Colonic mucosa (tissue), 4 donors: ENCODE data around the gene ULK3. TPM values are rescaled to one million over a fixed set of nuclear protein-coding genes. Genes with fewer than 3 reads are reported as not detected.
A peak's percentile ranks its signal among the peaks of the same experiment; 100 is the strongest.

Experiments used
- DNase-seq: peaks from one replicate; pipeline ENCODE4 v3.0.0-alpha.2; 2020
- H3K27ac ChIP-seq: fragments of 200-600 bp; one replicate; pipeline ENCODE4 v1.8.0; 2021
- H3K27me3 ChIP-seq: fragments of 200-600 bp; one replicate; pipeline ENCODE4 v1.8.0; 2021
- H3K36me3 ChIP-seq: fragments of 200-600 bp; one replicate; pipeline ENCODE4 v1.8.0; 2021
- H3K4me1 ChIP-seq: fragments of 200-600 bp; one replicate; pipeline ENCODE4 v1.8.0; 2021; ENCODE audit warnings: mild to moderate bottlenecking
- H3K4me3 ChIP-seq: fragments of 200-600 bp; one replicate; pipeline ENCODE4 v1.8.0; 2021
- H3K9ac ChIP-seq, 2 donors: one replicate each; pipeline ENCODE4 v1.7.0; 2013; ENCODE audit warnings: control low read depth in 2 of 2, low read depth in 2 of 2, low read length in 2 of 2
- H3K9me3 ChIP-seq: fragments of 200-600 bp; one replicate; pipeline ENCODE4 v1.8.0; 2021
- intact Hi-C: fragments of 100-400 bp; cut with DNase I; formaldehyde crosslinking; loops from one replicate; pipeline ENCODE4 v1.14.1; 2022
- total RNA-seq, 2 donors: library from RNA; stranded (reverse); fragmentation: NEBNext Ultra II Directional in 1 of 2; extraction: Animal tissue kit (Norgen Biotek cat#: 25700) in 1 of 2; gene quantifications; one replicate each; pipeline ENCODE4 v1.2.1, GENCODE V29; 2021
- TF ChIP-seq, protein P1 (sequence below): fragments of 200-600 bp; IDR thresholded peaks from one replicate; pipeline ENCODE4 v1.8.0; 2022; ENCODE audit warnings: antibody characterized with exemption, mild to moderate bottlenecking
- donor health status: healthy.
- donor health status: DM: no; HTN: no; CAD: no.
- donor health status: DM: no; HTN: no; CAD: no.

Gene ULK3
- total RNA-seq, 2 donors from 2014 or later: 45.6 to 50.7 TPM

DNA sequence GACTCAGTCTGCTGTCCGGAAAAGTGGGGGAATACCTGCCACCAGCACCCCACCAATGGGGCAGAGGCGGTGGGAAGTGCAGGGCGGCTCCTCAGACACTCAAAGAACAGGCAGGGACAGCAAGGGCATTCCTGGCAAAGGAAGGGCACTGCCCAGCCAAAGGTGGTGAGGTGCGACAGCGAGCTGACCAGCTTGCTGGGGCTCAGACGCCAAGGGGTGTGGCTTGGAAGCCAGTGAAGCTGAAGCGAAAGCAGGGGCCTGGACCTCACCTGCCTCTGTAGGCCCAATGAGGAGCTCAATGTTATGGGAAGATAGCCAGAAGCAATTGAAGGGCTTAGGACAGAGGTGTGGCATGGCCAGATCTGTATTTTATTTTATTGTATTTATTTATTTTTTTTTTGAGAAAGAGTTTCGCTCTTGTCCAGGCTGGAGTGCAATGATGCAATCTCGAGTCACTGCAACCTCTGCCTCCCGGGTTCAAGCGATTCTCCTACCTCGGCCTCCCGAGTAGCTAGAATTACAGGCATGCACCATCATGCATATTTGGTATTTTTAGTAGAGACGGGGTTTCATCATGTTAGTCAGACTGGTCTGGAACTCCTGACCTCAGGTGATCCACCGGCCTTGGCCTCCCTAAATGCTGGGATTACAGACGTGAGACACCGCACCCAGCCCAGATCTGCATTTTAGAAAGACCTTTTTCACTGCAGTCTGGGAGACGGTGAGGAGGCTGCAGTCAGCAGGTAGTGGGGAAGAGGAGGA, 34.7 kb downstream of the ULK3 start:
- Histone ChIP-seq H3K9me3 (no peaks in the 10 kb centered on the region), H3K27ac (peak overlapping the region; percentile 31), H3K27me3 (no peaks in the 10 kb centered on the region), H3K4me3 (no peak overlapping the region), H3K4me1 (no peaks in the 10 kb centered on the region), H3K36me3 (peaks cover 5% of the 10 kb centered on the region), H3K9ac (peak overlapping the region in 1 of 2 donors; percentile 4)
- DNase-seq: peak; percentile 62
- intact Hi-C loops: no loop called here
- TF ChIP-seq, protein P1, sequence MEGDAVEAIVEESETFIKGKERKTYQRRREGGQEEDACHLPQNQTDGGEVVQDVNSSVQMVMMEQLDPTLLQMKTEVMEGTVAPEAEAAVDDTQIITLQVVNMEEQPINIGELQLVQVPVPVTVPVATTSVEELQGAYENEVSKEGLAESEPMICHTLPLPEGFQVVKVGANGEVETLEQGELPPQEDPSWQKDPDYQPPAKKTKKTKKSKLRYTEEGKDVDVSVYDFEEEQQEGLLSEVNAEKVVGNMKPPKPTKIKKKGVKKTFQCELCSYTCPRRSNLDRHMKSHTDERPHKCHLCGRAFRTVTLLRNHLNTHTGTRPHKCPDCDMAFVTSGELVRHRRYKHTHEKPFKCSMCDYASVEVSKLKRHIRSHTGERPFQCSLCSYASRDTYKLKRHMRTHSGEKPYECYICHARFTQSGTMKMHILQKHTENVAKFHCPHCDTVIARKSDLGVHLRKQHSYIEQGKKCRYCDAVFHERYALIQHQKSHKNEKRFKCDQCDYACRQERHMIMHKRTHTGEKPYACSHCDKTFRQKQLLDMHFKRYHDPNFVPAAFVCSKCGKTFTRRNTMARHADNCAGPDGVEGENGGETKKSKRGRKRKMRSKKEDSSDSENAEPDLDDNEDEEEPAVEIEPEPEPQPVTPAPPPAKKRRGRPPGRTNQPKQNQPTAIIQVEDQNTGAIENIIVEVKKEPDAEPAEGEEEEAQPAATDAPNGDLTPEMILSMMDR: no peak

DNA sequence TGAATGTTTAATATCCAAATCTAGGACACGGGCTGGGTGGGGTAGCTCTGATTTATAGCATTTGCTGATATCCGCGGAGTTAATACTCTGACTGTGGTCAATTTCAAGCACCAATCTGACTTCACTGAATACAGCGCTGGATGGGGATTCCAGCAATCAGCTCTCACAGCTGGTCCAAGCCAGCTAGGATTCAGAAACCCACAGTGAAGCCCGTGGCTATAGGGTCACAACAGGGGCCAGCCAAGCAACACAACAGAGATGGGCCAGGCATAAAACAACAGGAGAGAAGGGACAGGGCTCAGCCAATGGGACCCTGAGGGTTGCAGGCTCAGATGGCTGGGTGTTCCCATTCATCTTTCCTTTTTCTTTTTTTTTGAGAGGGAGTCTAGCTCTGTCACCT, 35.7 kb downstream of the ULK3 start:
- Histone ChIP-seq H3K27me3 (no peaks in the 10 kb centered on the region), H3K9ac (peak overlapping the region in 1 of 2 donors; percentile 14), H3K4me3 (no peak overlapping the region), H3K9me3 (no peaks in the 10 kb centered on the region), H3K4me1 (no peaks in the 10 kb centered on the region), H3K36me3 (peaks cover 11% of the 10 kb centered on the region), H3K27ac (no peak overlapping the region)
- DNase-seq: no peak
- intact Hi-C loops: no loop called here
- TF ChIP-seq, protein P1: no peak

DNA sequence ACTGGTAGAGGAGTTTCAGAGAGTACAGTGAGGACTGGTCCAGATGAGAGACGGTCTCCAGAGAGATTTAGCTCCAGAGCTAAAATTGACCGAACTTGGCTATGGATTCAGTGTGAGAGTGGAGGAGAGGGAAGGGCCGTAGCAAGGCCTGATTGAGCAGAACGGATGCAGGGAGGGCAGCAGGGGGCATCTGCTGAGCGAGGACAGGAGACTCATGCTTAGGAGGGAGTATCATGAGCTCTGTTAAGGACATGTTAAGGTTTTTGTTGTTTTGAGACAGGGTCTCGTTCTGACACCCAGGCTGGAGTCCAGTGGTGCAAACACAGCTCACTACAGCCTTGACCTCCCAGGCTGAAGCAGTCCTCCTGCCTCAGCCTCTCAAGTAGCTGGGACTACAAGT, 38.0 kb downstream of the ULK3 start:
- intact Hi-C loops: no loop called here
- H3K27ac ChIP-seq: no peak overlapping the region
- peaks cover 2% of the 10 kb centered on the region for H3K4me1 ChIP-seq
- no peak for DNase-seq
- H3K27me3 ChIP-seq: no peaks in the 10 kb centered on the region
- TF ChIP-seq, protein P1: no peak
- H3K36me3 ChIP-seq: peaks cover 25% of the 10 kb centered on the region
- no peaks in the 10 kb centered on the region for H3K9me3 ChIP-seq
- no peak overlapping the region for H3K4me3 ChIP-seq
- H3K9ac ChIP-seq: no peak overlapping the region

DNA sequence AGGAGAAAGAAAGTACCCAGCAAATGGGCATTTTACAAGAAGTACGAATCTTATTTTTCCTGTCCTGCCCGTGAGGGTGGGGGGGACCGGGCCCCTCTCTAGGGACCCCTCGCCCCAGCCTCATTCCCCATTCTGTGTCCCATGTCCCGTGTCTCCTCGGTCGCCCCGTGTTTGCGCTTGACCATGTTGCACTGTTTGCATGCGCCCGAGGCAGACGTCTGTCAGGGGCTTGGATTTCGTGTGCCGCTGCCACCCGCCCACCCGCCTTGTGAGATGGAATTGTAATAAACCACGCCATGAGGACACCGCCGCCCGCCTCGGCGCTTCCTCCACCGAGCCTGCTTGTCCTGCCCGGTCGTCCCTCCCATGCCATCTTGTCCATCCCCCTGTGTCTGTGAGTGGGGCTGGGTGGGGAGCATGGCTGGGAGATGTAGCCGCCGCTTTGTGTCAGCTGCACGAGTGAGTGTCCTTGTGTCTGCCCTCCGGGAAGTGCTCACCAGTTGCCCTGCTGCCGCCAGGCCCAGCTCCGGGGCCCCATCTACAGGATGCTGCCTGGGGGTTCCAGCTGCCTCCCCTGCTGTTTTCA, 40.0 kb downstream of the ULK3 start:
- H3K27me3 ChIP-seq: no peaks in the 10 kb centered on the region
- TF ChIP-seq, protein P1: no peak
- no peak overlapping the region for H3K27ac ChIP-seq
- no peak overlapping the region for H3K4me3 ChIP-seq
- peaks cover 25% of the 10 kb centered on the region for H3K36me3 ChIP-seq
- peaks cover 5% of the 10 kb centered on the region for H3K4me1 ChIP-seq
- no peaks in the 10 kb centered on the region for H3K9me3 ChIP-seq
- peak; percentile 20 for DNase-seq
- intact Hi-C loops: no loop called here
- no peak overlapping the region for H3K9ac ChIP-seq

DNA sequence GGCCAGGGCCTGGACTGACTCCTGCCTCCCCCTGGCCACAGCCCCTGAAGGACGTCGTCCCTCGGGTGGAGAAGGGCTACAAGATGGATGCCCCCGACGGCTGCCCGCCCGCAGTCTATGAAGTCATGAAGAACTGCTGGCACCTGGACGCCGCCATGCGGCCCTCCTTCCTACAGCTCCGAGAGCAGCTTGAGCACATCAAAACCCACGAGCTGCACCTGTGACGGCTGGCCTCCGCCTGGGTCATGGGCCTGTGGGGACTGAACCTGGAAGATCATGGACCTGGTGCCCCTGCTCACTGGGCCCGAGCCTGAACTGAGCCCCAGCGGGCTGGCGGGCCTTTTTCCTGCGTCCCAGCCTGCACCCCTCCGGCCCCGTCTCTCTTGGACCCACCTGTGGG, 40.7 kb downstream of the ULK3 start:
- no peak overlapping the region for H3K4me3 ChIP-seq
- peak; percentile 21 for DNase-seq
- H3K4me1 ChIP-seq: peaks cover 5% of the 10 kb centered on the region
- no peak overlapping the region for H3K27ac ChIP-seq
- peaks cover 25% of the 10 kb centered on the region for H3K36me3 ChIP-seq
- no peaks in the 10 kb centered on the region for H3K9me3 ChIP-seq
- TF ChIP-seq, protein P1: no peak
- H3K9ac ChIP-seq: no peak overlapping the region
- H3K27me3 ChIP-seq: no peaks in the 10 kb centered on the region
- intact Hi-C loops: no loop called here
